ENCODE data around the gene BORCS5.

DNA sequence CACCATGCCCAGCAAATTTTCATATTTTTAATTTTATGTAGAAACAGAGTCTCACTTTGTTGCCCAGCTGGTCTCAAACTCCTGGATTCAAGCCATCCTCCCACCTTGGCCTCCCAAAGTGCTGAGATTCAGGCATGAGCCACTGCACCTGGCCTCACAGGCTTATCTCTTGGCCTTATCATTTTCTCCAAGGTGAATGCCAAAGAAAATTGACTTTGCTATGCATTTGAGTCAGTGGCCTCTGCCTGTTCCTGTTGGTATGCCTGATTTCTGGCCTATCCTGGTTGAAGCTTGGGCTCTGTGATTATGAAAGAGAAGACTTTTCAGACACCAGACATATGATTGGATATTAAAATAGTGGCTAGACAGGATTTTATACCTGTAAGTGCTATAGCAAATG is 41.0 kb upstream of the BORCS5 start:
- no peak for TF ChIP-seq POLR2A (IDR thresholded peaks at IDR 0.05)
- TF ChIP-seq, protein P1, sequence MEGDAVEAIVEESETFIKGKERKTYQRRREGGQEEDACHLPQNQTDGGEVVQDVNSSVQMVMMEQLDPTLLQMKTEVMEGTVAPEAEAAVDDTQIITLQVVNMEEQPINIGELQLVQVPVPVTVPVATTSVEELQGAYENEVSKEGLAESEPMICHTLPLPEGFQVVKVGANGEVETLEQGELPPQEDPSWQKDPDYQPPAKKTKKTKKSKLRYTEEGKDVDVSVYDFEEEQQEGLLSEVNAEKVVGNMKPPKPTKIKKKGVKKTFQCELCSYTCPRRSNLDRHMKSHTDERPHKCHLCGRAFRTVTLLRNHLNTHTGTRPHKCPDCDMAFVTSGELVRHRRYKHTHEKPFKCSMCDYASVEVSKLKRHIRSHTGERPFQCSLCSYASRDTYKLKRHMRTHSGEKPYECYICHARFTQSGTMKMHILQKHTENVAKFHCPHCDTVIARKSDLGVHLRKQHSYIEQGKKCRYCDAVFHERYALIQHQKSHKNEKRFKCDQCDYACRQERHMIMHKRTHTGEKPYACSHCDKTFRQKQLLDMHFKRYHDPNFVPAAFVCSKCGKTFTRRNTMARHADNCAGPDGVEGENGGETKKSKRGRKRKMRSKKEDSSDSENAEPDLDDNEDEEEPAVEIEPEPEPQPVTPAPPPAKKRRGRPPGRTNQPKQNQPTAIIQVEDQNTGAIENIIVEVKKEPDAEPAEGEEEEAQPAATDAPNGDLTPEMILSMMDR (IDR thresholded peaks at IDR 0.05) = no peak
